Mesendoderm (in vitro differentiated cells): ENCODE results near the gene GALNT12.

ENCODE experiments used
- DNase-seq: peaks from one replicate; pipeline ENCODE4 v3.0.0; 2013
- H2AK5ac ChIP-seq: 2 replicates; pipeline ENCODE4 v1.6.1; 2013; ENCODE audit warnings: low read length, inconsistent platforms
- H2BK120ac ChIP-seq: 2 replicates; pipeline ENCODE4 v1.6.1; 2013; ENCODE audit warnings: low read depth, mild to moderate bottlenecking, low read length, moderate library complexity, mixed read lengths
- H2BK15ac ChIP-seq: replicated peaks from 2 replicates; pipeline ENCODE4 v1.6.1; 2013; ENCODE audit warnings: low read depth, mild to moderate bottlenecking, moderate library complexity
- H2BK5ac ChIP-seq: 2 replicates; pipeline ENCODE4 v1.6.1; 2013; ENCODE audit warnings: low read length, inconsistent platforms
- H3K18ac ChIP-seq: 2 replicates; pipeline ENCODE4 v1.6.1; 2013; ENCODE audit warnings: mild to moderate bottlenecking, low read length, mixed read lengths
- H3K23ac ChIP-seq: one replicate; pipeline ENCODE4 v1.6.1; 2013; ENCODE audit warnings: low read length
- H3K27ac ChIP-seq: 2 replicates; pipeline ENCODE4 v1.5.1; 2013; ENCODE audit warnings: low read depth, mild to moderate bottlenecking, inconsistent platforms, low read length, moderate library complexity
- H3K27me3 ChIP-seq: 2 replicates; pipeline ENCODE4 v1.6.1; 2013; ENCODE audit warnings: low read length, control low read depth, mild to moderate bottlenecking, inconsistent platforms; ENCODE audit not compliant: insufficient read depth, poor library complexity
- H3K36me3 ChIP-seq: 2 replicates; pipeline ENCODE4 v1.6.1; 2013; ENCODE audit warnings: low read length, inconsistent platforms; ENCODE audit not compliant: control insufficient read depth, insufficient read depth
- H3K4ac ChIP-seq: one replicate; pipeline ENCODE4 v1.6.1; 2013; ENCODE audit warnings: low read depth, mild to moderate bottlenecking, low read length, moderate library complexity
- H3K4me1 ChIP-seq: 2 replicates; pipeline ENCODE4 v1.6.1; 2013; ENCODE audit warnings: low read depth, low read length, inconsistent platforms; ENCODE audit not compliant: control insufficient read depth
- H3K4me2 ChIP-seq: 2 replicates; pipeline ENCODE4 v1.6.1; 2013; ENCODE audit warnings: low read length
- H3K4me3 ChIP-seq: 2 replicates; pipeline ENCODE4 v1.5.1; 2013; ENCODE audit warnings: mild to moderate bottlenecking, low read length
- H3K56ac ChIP-seq: one replicate; pipeline ENCODE4 v1.6.1; 2013; ENCODE audit warnings: low read length
- H3K79me1 ChIP-seq: 2 replicates; pipeline ENCODE4 v1.6.1; 2013; ENCODE audit warnings: low read length, inconsistent platforms
- H3K79me2 ChIP-seq: 2 replicates; pipeline ENCODE4 v1.6.1; 2013; ENCODE audit warnings: mild to moderate bottlenecking, low read length; ENCODE audit not compliant: control insufficient read depth, insufficient read depth
- H3K9ac ChIP-seq: 2 replicates; pipeline ENCODE4 v1.6.1; 2013; ENCODE audit warnings: low read length, inconsistent platforms
- H4K5ac ChIP-seq: one replicate; pipeline ENCODE4 v1.6.1; 2013; ENCODE audit warnings: low read length
- H4K8ac ChIP-seq: one replicate; pipeline ENCODE4 v1.6.1; 2013; ENCODE audit warnings: low read depth, mild to moderate bottlenecking, control low read depth, low read length, moderate library complexity
- WGBS: extraction: QIAGEN DNeasy Blood & Tissue Kit; methylation state at CpG from one replicate; pipeline ENCODE4 v1.1.7; 2013; ENCODE audit warnings: low lambda C conversion rate, missing lambda C conversion rate; ENCODE audit not compliant: insufficient coverage; ENCODE audit errors: extremely low coverage; 5-methylcytosine and 5-hydroxymethylcytosine counted together

Gene GALNT12

DNA sequence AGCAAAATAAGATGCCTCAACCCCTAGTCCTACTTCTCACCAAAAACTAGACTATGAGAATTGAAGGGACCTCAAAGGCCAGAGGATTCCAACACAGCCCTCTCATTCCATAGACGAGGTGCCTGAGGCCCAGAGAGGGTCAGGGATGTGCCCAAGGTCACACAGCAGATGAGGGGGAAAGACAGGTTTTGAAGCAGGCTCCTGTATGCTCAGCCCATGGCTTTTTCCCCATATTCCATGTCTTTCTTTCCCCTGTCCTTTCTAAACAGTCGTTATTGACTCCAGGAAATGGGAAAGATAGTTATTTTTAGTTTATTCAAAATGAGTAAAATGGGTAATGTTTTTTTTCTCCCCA, 75.1 kb downstream of the GALNT12 start:
- H2BK5ac ChIP-seq: no peak overlapping the region
- H2AK5ac ChIP-seq: no peak overlapping the region
- no peak overlapping the region for H3K23ac ChIP-seq
- no peaks in the 10 kb centered on the region for H3K79me1 ChIP-seq
- H3K79me2 ChIP-seq: no peaks in the 10 kb centered on the region
- no CpG with 5 or more reads among the region's 2 CpGs for WGBS
- no peak overlapping the region for H3K18ac ChIP-seq
- no peaks in the 10 kb centered on the region for H3K27me3 ChIP-seq
- H3K9ac ChIP-seq: no peak overlapping the region
- DNase-seq: no peak
- H3K4me2 ChIP-seq: no peak overlapping the region
- no peak overlapping the region for H3K56ac ChIP-seq
- H3K27ac ChIP-seq: no peak overlapping the region
- H2BK120ac ChIP-seq: no peak overlapping the region
- no peak overlapping the region for H4K5ac ChIP-seq
- H3K4me3 ChIP-seq: no peak overlapping the region
- H3K4me1 ChIP-seq: peaks cover 2% of the 10 kb centered on the region
- H4K8ac ChIP-seq: no peak overlapping the region
- no peak overlapping the region for H2BK15ac ChIP-seq
- H3K4ac ChIP-seq: no peak overlapping the region
- no peaks in the 10 kb centered on the region for H3K36me3 ChIP-seq

DNA sequence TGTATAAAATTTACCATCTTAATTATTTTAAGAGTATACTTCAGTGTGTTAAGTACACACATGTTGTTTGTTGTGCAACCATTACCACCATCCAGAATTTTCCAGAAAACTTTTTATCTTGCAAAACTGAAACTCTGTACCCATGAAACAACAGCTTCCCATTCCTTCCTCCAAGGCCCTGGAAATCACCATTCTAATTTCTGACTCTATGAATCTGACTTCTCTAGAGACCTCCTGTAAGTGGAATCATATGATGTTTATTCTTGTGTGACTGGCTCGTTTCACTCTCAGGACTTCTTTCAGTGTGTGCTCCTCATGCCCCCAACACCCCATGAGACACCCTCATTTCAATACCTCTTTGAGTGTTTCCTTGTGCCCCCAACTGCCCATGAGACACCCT, 75.8 kb downstream of the GALNT12 start:
- no peak overlapping the region for H2BK120ac ChIP-seq
- H3K56ac ChIP-seq: no peak overlapping the region
- H3K79me1 ChIP-seq: no peaks in the 10 kb centered on the region
- no peak for DNase-seq
- peaks cover 2% of the 10 kb centered on the region for H3K4me1 ChIP-seq
- no peak overlapping the region for H4K5ac ChIP-seq
- no peaks in the 10 kb centered on the region for H3K27me3 ChIP-seq
- no CpG with 5 or more reads among the region's 1 CpG for WGBS
- H3K4me3 ChIP-seq: no peak overlapping the region
- no peak overlapping the region for H4K8ac ChIP-seq
- no peak overlapping the region for H2AK5ac ChIP-seq
- H3K18ac ChIP-seq: no peak overlapping the region
- H3K4ac ChIP-seq: no peak overlapping the region
- H3K4me2 ChIP-seq: no peak overlapping the region
- no peak overlapping the region for H3K27ac ChIP-seq
- H2BK15ac ChIP-seq: no peak overlapping the region
- no peak overlapping the region for H2BK5ac ChIP-seq
- no peak overlapping the region for H3K23ac ChIP-seq
- no peak overlapping the region for H3K9ac ChIP-seq
- H3K79me2 ChIP-seq: no peaks in the 10 kb centered on the region
- H3K36me3 ChIP-seq: no peaks in the 10 kb centered on the region

DNA sequence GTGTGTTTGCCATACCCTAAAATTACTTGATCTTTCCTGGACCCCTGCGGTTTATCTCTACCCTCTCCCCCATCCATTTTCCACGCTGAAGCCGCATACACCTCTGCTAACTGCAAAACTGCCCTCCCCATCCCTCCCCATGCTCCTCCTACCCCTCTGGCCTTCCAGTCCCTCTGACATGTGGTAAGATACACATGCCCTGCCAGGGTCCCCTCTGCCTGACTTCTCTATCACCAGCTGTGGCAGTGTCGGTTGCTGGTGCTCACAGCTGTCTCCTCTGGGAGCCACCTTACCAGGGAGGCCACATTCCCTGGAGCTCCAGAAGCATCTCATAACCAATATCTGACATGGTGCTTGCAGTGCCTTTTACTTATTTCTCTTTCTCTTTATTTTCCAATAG, 77.4 kb downstream of the GALNT12 start:
- Histone ChIP-seq H3K4me1 (peaks cover 2% of the 10 kb centered on the region), H2BK5ac (no peak overlapping the region), H3K27ac (no peak overlapping the region), H4K8ac (no peak overlapping the region), H2BK15ac (no peak overlapping the region), H3K79me1 (no peaks in the 10 kb centered on the region), H3K36me3 (no peaks in the 10 kb centered on the region), H2BK120ac (no peak overlapping the region), H3K4me3 (no peak overlapping the region), H3K9ac (no peak overlapping the region), H4K5ac (no peak overlapping the region), H3K4me2 (no peak overlapping the region), H2AK5ac (no peak overlapping the region), H3K4ac (no peak overlapping the region), H3K79me2 (no peaks in the 10 kb centered on the region), H3K23ac (no peak overlapping the region), H3K27me3 (no peaks in the 10 kb centered on the region), H3K56ac (no peak overlapping the region), H3K18ac (no peak overlapping the region)
- DNase-seq: no peak
- WGBS: no CpG with 5 or more reads among the region's 4 CpGs

DNA sequence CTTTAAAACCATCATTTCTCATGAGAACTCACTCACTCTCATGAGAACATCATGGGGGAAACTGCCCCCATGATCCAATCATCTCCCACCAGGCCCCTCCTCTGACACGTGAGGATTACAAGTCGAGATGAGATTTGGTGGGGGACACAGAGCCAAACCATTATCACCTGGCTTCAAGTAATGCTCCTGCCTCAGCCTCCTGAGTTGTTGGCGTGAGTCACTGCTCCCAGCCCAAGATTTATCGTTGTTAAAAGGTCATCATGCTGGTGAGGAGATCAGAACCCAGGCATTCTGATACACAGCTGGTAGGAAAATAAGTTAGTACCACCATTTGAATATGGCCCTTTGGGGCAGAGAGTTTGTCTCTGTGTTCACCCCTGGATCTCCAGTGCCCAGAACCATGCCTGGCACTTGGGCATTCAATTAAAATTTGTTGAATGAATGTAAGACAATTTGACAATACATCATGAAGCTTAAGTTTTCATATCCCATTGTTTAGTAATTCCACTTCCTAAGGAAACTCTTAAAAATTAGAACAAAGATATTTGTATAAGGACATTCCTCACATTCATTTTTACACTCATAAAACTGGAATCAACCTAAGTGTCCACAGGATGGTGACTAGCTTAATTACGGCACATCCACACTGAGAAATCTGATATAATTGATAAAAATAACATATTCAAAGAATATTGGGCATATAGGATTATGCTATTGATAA, 78.3 kb downstream of the GALNT12 start:
- Histone ChIP-seq H3K23ac (no peak overlapping the region), H3K56ac (no peak overlapping the region), H4K8ac (no peak overlapping the region), H3K18ac (no peak overlapping the region), H3K27me3 (no peaks in the 10 kb centered on the region), H3K9ac (no peak overlapping the region), H3K4me1 (peaks cover 2% of the 10 kb centered on the region), H3K79me1 (no peaks in the 10 kb centered on the region), H2BK15ac (no peak overlapping the region), H2BK5ac (no peak overlapping the region), H3K79me2 (no peaks in the 10 kb centered on the region), H3K4me3 (no peak overlapping the region), H3K4me2 (no peak overlapping the region), H3K36me3 (no peaks in the 10 kb centered on the region), H4K5ac (no peak overlapping the region), H2AK5ac (no peak overlapping the region), H2BK120ac (no peak overlapping the region), H3K27ac (no peak overlapping the region), H3K4ac (no peak overlapping the region)
- no CpG with 5 or more reads among the region's 5 CpGs for WGBS
- no peak for DNase-seq

DNA sequence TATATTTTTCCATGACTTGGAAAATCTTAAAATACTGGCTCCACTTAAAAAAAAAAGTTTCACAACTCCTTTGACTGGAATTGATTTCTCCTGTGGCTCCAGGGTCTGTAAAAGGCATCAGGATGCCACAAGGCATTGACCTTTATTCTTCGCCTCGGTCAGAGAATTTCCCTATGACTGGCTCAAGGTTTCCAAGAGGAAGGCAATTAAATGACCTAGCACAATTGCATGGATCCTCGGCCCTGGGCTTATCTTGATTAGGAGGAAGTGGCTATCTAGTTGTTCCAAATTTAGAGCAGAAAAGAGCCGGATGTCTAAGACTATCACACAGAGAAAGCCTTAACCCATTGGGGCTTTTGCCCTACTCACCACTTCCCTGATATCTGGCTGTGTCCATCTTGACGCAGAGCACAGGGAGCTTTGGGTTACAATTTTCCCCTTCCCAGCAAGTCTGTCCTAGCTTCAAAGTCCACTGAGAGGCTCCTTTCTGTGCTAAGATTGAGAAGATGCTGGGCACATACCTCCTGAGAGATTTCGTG, 79.3 kb downstream of the GALNT12 start:
- Histone ChIP-seq H3K9ac (no peak overlapping the region), H3K23ac (no peak overlapping the region), H3K4me3 (no peak overlapping the region), H4K5ac (no peak overlapping the region), H3K56ac (no peak overlapping the region), H3K4me2 (no peak overlapping the region), H3K4ac (no peak overlapping the region), H3K27ac (no peak overlapping the region), H2BK120ac (no peak overlapping the region), H3K79me1 (no peaks in the 10 kb centered on the region), H3K27me3 (no peaks in the 10 kb centered on the region), H3K79me2 (no peaks in the 10 kb centered on the region), H3K36me3 (no peaks in the 10 kb centered on the region), H3K18ac (no peak overlapping the region), H2BK5ac (no peak overlapping the region), H2BK15ac (no peak overlapping the region), H3K4me1 (peaks cover 2% of the 10 kb centered on the region), H2AK5ac (no peak overlapping the region), H4K8ac (no peak overlapping the region)
- DNase-seq: peak; percentile 16
- no CpG with 5 or more reads among the region's 6 CpGs for WGBS
